H1 (cell line): ENCODE measurements around the gene UBE2E2. TPM values are rescaled to one million over a fixed set of nuclear protein-coding genes. Genes with fewer than 3 reads are reported as not detected.

Source experiments
- CTCF ChIA-PET: fragments of 300-600 bp; sonication (Branson Sonifier 250); formaldehyde crosslinking; loops from one replicate; lab custom pipeline; 2021; ENCODE audit not compliant: partially characterized antibody; lab: Charles Lee
- POLR2A ChIA-PET: fragments of 300-600 bp; sonication (Branson Sonifier 250); formaldehyde crosslinking; loops from one replicate; lab custom pipeline; 2021; ENCODE audit warnings: inconsistent platforms; ENCODE audit not compliant: partially characterized antibody; lab: Charles Lee
- DNase-seq, 2 experiments: peaks; one replicate each; pipeline versions ENCODE4 v3.0.0 to v3.0.0-alpha.2; 2010 to 2022; ENCODE audit warnings: low spot score in 2 of 2, low read depth in 1 of 2, mixed read lengths in 1 of 2
- FAIRE-seq: peaks from 2 replicates; lab custom pipeline; 2011; peaks lifted over from hg19 to GRCh38; lab: Jason Lieb, UNC
- H2AFZ ChIP-seq: 2 replicates; pipeline ENCODE4 v1.8.1; 2012; ENCODE audit warnings: low read length, inconsistent platforms
- H2AK5ac ChIP-seq: 2 replicates; pipeline ENCODE4 v1.6.1; 2013; ENCODE audit warnings: low read depth, low read length
- H2BK120ac ChIP-seq: replicated peaks from 2 replicates; pipeline ENCODE3; 2013; ENCODE audit warnings: low read depth, low read length, inconsistent platforms
- H2BK12ac ChIP-seq: 2 replicates; pipeline ENCODE4 v1.6.1; 2013; ENCODE audit warnings: low read depth, low read length
- H2BK15ac ChIP-seq: 2 replicates; pipeline ENCODE4 v1.6.1; 2013; ENCODE audit warnings: low read length
- H2BK20ac ChIP-seq: 2 replicates; pipeline ENCODE4 v1.6.1; 2013; ENCODE audit warnings: low read length
- H2BK5ac ChIP-seq: 2 replicates; pipeline ENCODE4 v1.6.1; 2013; ENCODE audit warnings: low read depth, low read length
- H3K14ac ChIP-seq: 2 replicates; pipeline ENCODE4 v1.6.1; 2013; ENCODE audit warnings: inconsistent platforms; ENCODE audit not compliant: insufficient read length
- H3K18ac ChIP-seq: 2 replicates; pipeline ENCODE4 v1.6.1; 2013; ENCODE audit warnings: low read length; ENCODE audit errors: extremely low read depth
- H3K23ac ChIP-seq: 2 replicates; pipeline ENCODE4 v1.6.1; 2013; ENCODE audit warnings: inconsistent platforms; ENCODE audit not compliant: insufficient read length
- H3K23me2 ChIP-seq: 2 replicates; pipeline ENCODE4 v1.6.1; 2013; ENCODE audit warnings: low read depth, low read length
- H3K27ac ChIP-seq: 2 replicates; pipeline ENCODE4 v1.6.1; 2011; ENCODE audit warnings: low read depth, low read length, inconsistent platforms
- H3K27me3 ChIP-seq, 4 experiments: replicated peaks in 1 of 4; 1 replicate in 1 of 4; 2 replicates in 3 of 4; pipeline versions ENCODE4 v1.6.1 to v1.8.1; 2011 to 2013; ENCODE audit warnings: low read length in 3 of 4, mild to moderate bottlenecking in 3 of 4, inconsistent platforms in 2 of 4, mixed read lengths in 2 of 4, moderate library complexity in 1 of 4; ENCODE audit not compliant: control insufficient read depth in 3 of 4, insufficient read depth in 3 of 4; ENCODE audit errors: extremely low read depth in 1 of 4
- H3K36me3 ChIP-seq, 4 experiments: 2 replicates each; pipeline versions ENCODE4 v1.6.1 to v1.8.1; 2011 to 2013; ENCODE audit warnings: mild to moderate bottlenecking in 4 of 4, low read length in 3 of 4, moderate library complexity in 2 of 4, control low read depth in 1 of 4, inconsistent platforms in 1 of 4; ENCODE audit not compliant: insufficient read depth in 4 of 4, control insufficient read depth in 2 of 4
- H3K4ac ChIP-seq: replicated peaks from 2 replicates; pipeline ENCODE3; 2013; ENCODE audit warnings: low read length, low read depth, mixed read lengths, inconsistent platforms; ENCODE audit not compliant: insufficient read length
- H3K4me1 ChIP-seq, 4 experiments: replicated peaks in 1 of 4; 1 replicate in 1 of 4; 2 replicates in 3 of 4; pipeline versions ENCODE4 v1.6.1 to v1.8.1; 2011 to 2013; ENCODE audit warnings: low read length in 3 of 4, inconsistent platforms in 2 of 4, mixed read lengths in 1 of 4; ENCODE audit not compliant: insufficient read depth in 4 of 4, control insufficient read depth in 3 of 4
- H3K4me2 ChIP-seq, 2 experiments: 2 replicates each; pipeline versions ENCODE4 v1.6.1 to v1.8.1; 2011 to 2013; ENCODE audit warnings: low read depth in 2 of 2, low read length in 2 of 2, control low read depth in 1 of 2, inconsistent platforms in 1 of 2, mild to moderate bottlenecking in 1 of 2; ENCODE audit not compliant: insufficient read depth in 1 of 2
- H3K4me3 ChIP-seq, 4 experiments: fragments of 200-600, 300-600 bp in 1 of 4; sonication (generic), shearing (Covaris generic), sonication (Bioruptor Twin) in 1 of 4; 2 replicates each; pipeline versions ENCODE4 v1.5.1 to v1.8.1; 2011 to 2016; ENCODE audit warnings: low read length in 4 of 4, low read depth in 3 of 4, control low read depth in 2 of 4, inconsistent platforms in 2 of 4, mild to moderate bottlenecking in 2 of 4, mixed read lengths in 1 of 4, moderate library complexity in 1 of 4; ENCODE audit not compliant: insufficient read depth in 2 of 4; ENCODE audit errors: extremely low read depth in 1 of 4
- H3K56ac ChIP-seq: replicated peaks from 2 replicates; pipeline ENCODE3; 2013; ENCODE audit warnings: low read depth, mild to moderate bottlenecking, mixed read lengths, low read length, inconsistent platforms; ENCODE audit not compliant: insufficient read length
- H3K79me1 ChIP-seq: 2 replicates; pipeline ENCODE4 v1.6.1; 2013; ENCODE audit warnings: low read depth, low read length, control low read depth
- H3K79me2 ChIP-seq, 2 experiments: 2 replicates each; pipeline versions ENCODE4 v1.6.1 to v1.8.1; 2012 to 2013; ENCODE audit warnings: low read length in 2 of 2, mild to moderate bottlenecking in 2 of 2, inconsistent platforms in 1 of 2; ENCODE audit not compliant: insufficient read depth in 2 of 2, control insufficient read depth in 1 of 2
- H3K9ac ChIP-seq, 4 experiments: replicated peaks in 1 of 4; 1 replicate in 1 of 4; 2 replicates in 3 of 4; pipeline versions ENCODE4 v1.6.1 to v1.8.1; 2011 to 2013; ENCODE audit warnings: low read depth in 3 of 4, low read length in 3 of 4, control low read depth in 2 of 4, mild to moderate bottlenecking in 2 of 4, moderate library complexity in 2 of 4, inconsistent platforms in 1 of 4; ENCODE audit errors: extremely low read depth in 1 of 4
- H3K9me3 ChIP-seq, 2 experiments: 2 replicates each; pipeline versions ENCODE4 v1.6.1 to v1.8.1; 2012 to 2013; ENCODE audit warnings: mild to moderate bottlenecking in 2 of 2, moderate library complexity in 2 of 2, control low read depth in 1 of 2, inconsistent platforms in 1 of 2, low read depth in 1 of 2, low read length in 1 of 2, mixed read lengths in 1 of 2; ENCODE audit not compliant: insufficient read depth in 2 of 2
- H4K20me1 ChIP-seq, 2 experiments: replicated peaks in 1 of 2; 2 replicates each; pipeline versions ENCODE3 to v1.8.1; 2011 to 2013; ENCODE audit warnings: inconsistent platforms in 2 of 2, low read length in 2 of 2, mild to moderate bottlenecking in 1 of 2; ENCODE audit not compliant: insufficient read depth in 2 of 2, control insufficient read depth in 1 of 2
- H4K5ac ChIP-seq: 2 replicates; pipeline ENCODE4 v1.6.1; 2013; ENCODE audit warnings: low read length, low read depth, mixed read lengths, inconsistent platforms; ENCODE audit not compliant: insufficient read length
- H4K8ac ChIP-seq: 2 replicates; pipeline ENCODE4 v1.8.0; 2013; ENCODE audit warnings: mild to moderate bottlenecking, moderate library complexity, low read length, inconsistent platforms; ENCODE audit not compliant: insufficient read depth; ENCODE audit errors: extremely low read depth
- H4K91ac ChIP-seq: replicated peaks from 2 replicates; pipeline ENCODE3; 2013; ENCODE audit warnings: low read length, mixed read lengths, inconsistent platforms; ENCODE audit not compliant: insufficient read length
- CBX8 ChIP-seq: fragments of 300-800, 300-1000 bp; sonication (generic); IDR thresholded peaks from 2 replicates; pipeline ENCODE4 v1.7.1; 2016; ENCODE audit warnings: low read depth, low read length, borderline replicate concordance
- CTBP2 ChIP-seq: IDR thresholded peaks from 2 replicates; pipeline ENCODE4 v1.7.0; 2011; ENCODE audit warnings: borderline replicate concordance, mild to moderate bottlenecking, moderate library complexity, mixed read lengths, low read length; ENCODE audit not compliant: insufficient read depth, insufficient read length
- HDAC6 ChIP-seq: IDR thresholded peaks from one replicate; pipeline ENCODE4 v1.7.1; 2012; ENCODE audit warnings: low read depth, mild to moderate bottlenecking, inconsistent platforms, low read length, moderate library complexity
- TAF1 ChIP-seq: IDR thresholded peaks from 2 replicates; pipeline ENCODE4 v1.6.1; 2011; ENCODE audit warnings: mild to moderate bottlenecking, low read depth, low read length
- WGBS, 2 experiments: shearing (Covaris generic) in 1 of 2; methylation state at CpG; one replicate each; pipeline versions ENCODE4 v1.1.6 to v1.1.7; 2013 to 2015; ENCODE audit warnings: low lambda C conversion rate in 2 of 2, mixed read lengths in 2 of 2, inconsistent platforms in 1 of 2, low coverage in 1 of 2, missing lambda C conversion rate in 1 of 2; ENCODE audit not compliant: insufficient replicate concordance in 2 of 2, insufficient coverage in 1 of 2, insufficient read length in 1 of 2; ENCODE audit errors: extremely low coverage in 1 of 2, missing lambda C conversion rate in 1 of 2; 5-methylcytosine and 5-hydroxymethylcytosine counted together
- polyA plus RNA-seq, 7 experiments: library from polyadenylated mRNA; depleted of rRNA in 3 of 7; stranded (reverse) in 5 of 7; unstranded in 2 of 7; fragments of >200 nt in 5 of 7; fragments of 200-250 nt in 2 of 7; gene quantifications; 1 replicate in 5 of 7; 2 replicates in 1 of 7; 4 replicates in 1 of 7; pipeline versions ENCODE4 v1.2.1 to v1.2.3, GENCODE V29; 2011 to 2013; ENCODE audit warnings: missing spikeins in 2 of 7, mixed read lengths in 2 of 7
- total RNA-seq: library from RNA; stranded (reverse); fragmentation: NEBNext Ultra II Directional; extraction: Animal tissue kit (Norgen Biotek cat#: 25700); gene quantifications from 2 replicates; pipeline ENCODE4 v1.2.1, GENCODE V29; 2021
- TF ChIP-seq, protein P1 (sequence below): IDR thresholded peaks from 2 replicates; pipeline ENCODE4 v1.6.1; 2012; ENCODE audit warnings: low read length, inconsistent platforms

UBE2E2 gene
- total and polyA plus RNA-seq, 2 of the 8 experiments (the other 6 are each of a cell fraction or from before 2014, with no cell fraction given), result 57.6 to 70.6 TPM

DNA sequence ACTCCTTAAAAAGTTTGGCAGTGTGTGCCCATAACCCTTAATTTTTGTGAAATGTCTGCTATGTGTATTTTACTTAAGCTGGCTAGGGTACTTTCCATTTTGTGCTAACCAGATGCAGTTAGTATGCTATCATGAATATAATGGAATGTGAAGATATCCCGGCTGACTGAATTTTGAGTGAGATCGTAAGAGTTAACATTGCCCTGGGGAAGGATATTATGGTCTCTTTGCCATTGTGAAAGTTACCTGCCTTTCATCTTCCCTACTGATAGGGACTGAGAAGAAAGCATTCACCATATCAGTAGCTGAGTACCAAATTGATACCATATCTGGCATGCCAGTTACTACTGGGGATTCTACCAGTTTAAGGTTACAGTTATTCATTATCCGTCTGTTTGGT is 243.2 kb downstream of the UBE2E2 start:
- TF ChIP-seq, protein P1, sequence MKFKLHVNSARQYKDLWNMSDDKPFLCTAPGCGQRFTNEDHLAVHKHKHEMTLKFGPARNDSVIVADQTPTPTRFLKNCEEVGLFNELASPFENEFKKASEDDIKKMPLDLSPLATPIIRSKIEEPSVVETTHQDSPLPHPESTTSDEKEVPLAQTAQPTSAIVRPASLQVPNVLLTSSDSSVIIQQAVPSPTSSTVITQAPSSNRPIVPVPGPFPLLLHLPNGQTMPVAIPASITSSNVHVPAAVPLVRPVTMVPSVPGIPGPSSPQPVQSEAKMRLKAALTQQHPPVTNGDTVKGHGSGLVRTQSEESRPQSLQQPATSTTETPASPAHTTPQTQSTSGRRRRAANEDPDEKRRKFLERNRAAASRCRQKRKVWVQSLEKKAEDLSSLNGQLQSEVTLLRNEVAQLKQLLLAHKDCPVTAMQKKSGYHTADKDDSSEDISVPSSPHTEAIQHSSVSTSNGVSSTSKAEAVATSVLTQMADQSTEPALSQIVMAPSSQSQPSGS, result no peak
- TF ChIP-seq HDAC6 (no peak), CTBP2 (no peak), TAF1 (no peak), CBX8 (no peak)
- Histone ChIP-seq H3K4ac (no peak overlapping the region), H2BK15ac (no peak overlapping the region), H3K27ac (no peak overlapping the region), H2BK20ac (no peak overlapping the region), H3K9ac (no peak overlapping the region), H2BK12ac (no peak overlapping the region), H3K79me1 (no peaks in the 10 kb centered on the region), H3K23ac (no peak overlapping the region), H3K56ac (no peak overlapping the region), H3K79me2 (peaks cover 0 to 3% of the 10 kb centered on the region in 2 experiments; a peak in 2 of 4 replicates), H4K91ac (no peak overlapping the region), H4K5ac (no peak overlapping the region), H3K4me3 (no peak overlapping the region), H3K18ac (no peak overlapping the region), H3K36me3 (no peaks in the 10 kb centered on the region), H2BK5ac (no peak overlapping the region), H3K4me2 (no peak overlapping the region), H3K14ac (no peak overlapping the region), H2AK5ac (no peak overlapping the region), H3K23me2 (no peaks in the 10 kb centered on the region), H3K4me1 (peaks cover 0 to 4% (median 0%) of the 10 kb centered on the region in 4 experiments; a peak in 1 of 7 replicates), H4K20me1 (no peaks in the 10 kb centered on the region), H2AFZ (no peak overlapping the region), H4K8ac (no peak overlapping the region), H2BK120ac (no peak overlapping the region), H3K27me3 (no peaks in the 10 kb centered on the region), H3K9me3 (no peaks in the 10 kb centered on the region)
- DNase-seq (no peak), FAIRE-seq (no peak)
- ChIA-PET POLR2A (no interaction called here), CTCF (interaction anchor here (0.6 kb wide), 1 partner anchor 79 kb away, joined by 3 read pairs; no protein-coding TSS in a partner anchor)
- WGBS, 2 experiments, result 95% methylated on average over 3 of the region's 3 CpGs; no CpG with 5 or more reads in 1 of the 2 experiments
